K562 (cell line): ENCODE results near the gene KATNAL1. TPM values are rescaled to one million over a fixed set of nuclear protein-coding genes. Genes with fewer than 3 reads are reported as not detected.

Source experiments
- BRD9 ChIP-seq: fragments of 450-650 bp; IDR thresholded peaks from 2 replicates; pipeline ENCODE4 v1.6.1; 2018; ENCODE audit warnings: low read depth; ENCODE audit not compliant: partially characterized antibody
- BRF1 ChIP-seq: IDR thresholded peaks from 3 replicates; pipeline ENCODE4 v1.6.1; 2011; ENCODE audit warnings: borderline replicate concordance, mild to moderate bottlenecking; ENCODE audit not compliant: insufficient read length; ENCODE audit errors: extremely low read depth
- CBFA2T3 ChIP-seq: fragments of 450-650 bp; IDR thresholded peaks from 2 replicates; pipeline ENCODE4 v1.6.1; 2017
- CC2D1A ChIP-seq: fragments of 450-650 bp; IDR thresholded peaks from 2 replicates; pipeline ENCODE4 v1.6.1; 2017; ENCODE audit warnings: mild to moderate bottlenecking
- CEBPG ChIP-seq, 3 experiments: fragments of 200-800 bp in 1 of 3; sonication (Bioruptor generic) in 1 of 3; sonication (generic) in 1 of 3; formaldehyde crosslinking in 1 of 3; IDR thresholded peaks in 2 of 3; conservative IDR thresholded peaks in 1 of 3; 2 replicates each; pipeline versions ENCODE4 v1.6.1 to v1.8.0; 2016 to 2022; ENCODE audit warnings: missing compliant biosample characterization in 2 of 3, missing genetic modification characterization in 2 of 3, mild to moderate bottlenecking in 1 of 3, missing genetic modification reagents in 1 of 3
- CHD4 ChIP-seq: fragments of 200-600 bp; sonication (generic); IDR thresholded peaks from 3 replicates; pipeline ENCODE4 v1.6.1; 2012; ENCODE audit warnings: low read depth, mild to moderate bottlenecking, mixed read lengths, low read length, inconsistent platforms; ENCODE audit not compliant: insufficient read depth, insufficient replicate concordance, poor library complexity, severe bottlenecking
- CXXC5 ChIP-seq: fragments of 250-450 bp; sonication (Bioruptor Pico); IDR thresholded peaks from 2 replicates; pipeline ENCODE4 v1.8.0; 2022; ENCODE audit warnings: inconsistent platforms, mild to moderate bottlenecking, moderate library complexity
- DPF2 ChIP-seq: fragments of 450-650 bp; IDR thresholded peaks from 2 replicates; pipeline ENCODE4 v1.6.1; 2016
- EP400 ChIP-seq: fragments of 450-650 bp; IDR thresholded peaks from 2 replicates; pipeline ENCODE4 v1.6.1; 2017; ENCODE audit warnings: antibody characterized with exemption, mild to moderate bottlenecking, moderate library complexity
- FOXJ3 ChIP-seq: sonication (generic); formaldehyde crosslinking; IDR thresholded peaks from 2 replicates; pipeline ENCODE4 v1.4.0; 2020; ENCODE audit warnings: mild to moderate bottlenecking, missing genetic modification reagents
- FUS ChIP-seq: fragments of 200-400 bp; formaldehyde crosslinking; optimal IDR thresholded peaks from 2 replicates; pipeline ENCODE3; 2017; ENCODE audit warnings: low read depth, low read length
- GTF2F1 ChIP-seq: IDR thresholded peaks from 2 replicates; pipeline ENCODE4 v1.6.1; 2011; ENCODE audit warnings: low read depth, low read length, improper control_type of control experiment
- HDGF ChIP-seq: fragments of 450-650 bp; IDR thresholded peaks from 2 replicates; pipeline ENCODE4 v1.6.1; 2016
- HMGN3 ChIP-seq: IDR thresholded peaks from 2 replicates; pipeline ENCODE4 v1.6.1; 2011; ENCODE audit warnings: borderline replicate concordance, low read depth, mild to moderate bottlenecking, mixed read lengths, low read length; ENCODE audit not compliant: insufficient read length; ENCODE audit errors: extremely low read depth
- KDM1A ChIP-seq, 2 experiments: fragments of 450-650 bp; IDR thresholded peaks; 2 replicates each; pipeline ENCODE4 v1.6.1; 2016; ENCODE audit warnings: mild to moderate bottlenecking in 2 of 2
- KDM4B ChIP-seq, 2 experiments: fragments of 450-650 bp in 1 of 2; sonication (generic) in 1 of 2; IDR thresholded peaks; 2 replicates each; pipeline ENCODE4 v1.6.1; 2016 to 2017; ENCODE audit warnings: borderline replicate concordance in 2 of 2, antibody characterized with exemption in 1 of 2, low read depth in 1 of 2, mild to moderate bottlenecking in 1 of 2
- MCM5 ChIP-seq: fragments of 450-650 bp; IDR thresholded peaks from 2 replicates; pipeline ENCODE4 v1.6.1; 2016; ENCODE audit warnings: low read depth
- MEIS2 ChIP-seq: fragments of 450-650 bp; IDR thresholded peaks from 2 replicates; pipeline ENCODE4 v1.6.1; 2014; ENCODE audit warnings: mild to moderate bottlenecking; ENCODE audit not compliant: partially characterized antibody
- MTF1 ChIP-seq: fragments of 250-450 bp; sonication (Bioruptor Pico); IDR thresholded peaks from 2 replicates; pipeline ENCODE4 v1.9.0; 2021; ENCODE audit warnings: moderate library complexity, mild to moderate bottlenecking, inconsistent platforms, borderline replicate concordance
- PPARD ChIP-seq: fragments of 250-450 bp; sonication (Bioruptor Pico); IDR thresholded peaks from 2 replicates; pipeline ENCODE4 v1.8.0; 2022; ENCODE audit warnings: inconsistent platforms, mild to moderate bottlenecking, moderate library complexity
- PRMT5 ChIP-seq: sonication (generic); formaldehyde crosslinking; IDR thresholded peaks from 2 replicates; pipeline ENCODE4 v1.5.0; 2020; ENCODE audit warnings: missing genetic modification reagents
- RNF2 ChIP-seq: sonication (generic); IDR thresholded peaks from 2 replicates; pipeline ENCODE4 v1.6.1; 2016
- TEAD2 ChIP-seq: fragments of 450-650 bp; IDR thresholded peaks from 2 replicates; pipeline ENCODE4 v1.6.1; 2016; ENCODE audit warnings: missing genetic modification characterization, control low read depth, missing compliant biosample characterization
- ZBTB1 ChIP-seq: sonication (generic); formaldehyde crosslinking; IDR thresholded peaks from 2 replicates; pipeline ENCODE4 v1.8.1; 2023; ENCODE audit warnings: missing genetic modification reagents, low read depth, mild to moderate bottlenecking, borderline replicate concordance
- ZNF347 ChIP-seq: fragments of 450-650 bp; formaldehyde crosslinking; IDR thresholded peaks from 2 replicates; pipeline ENCODE4 v1.4.0; 2020; ENCODE audit warnings: low read depth, mild to moderate bottlenecking, moderate library complexity
- ZNF436 ChIP-seq: fragments of 250-450, 450-650 bp; sonication (Bioruptor Pico); formaldehyde crosslinking; IDR thresholded peaks from 2 replicates; pipeline ENCODE4 v1.7.0; 2020; ENCODE audit warnings: mild to moderate bottlenecking
- ZNF778 ChIP-seq: fragments of 450-650 bp; formaldehyde crosslinking; IDR thresholded peaks from 2 replicates; pipeline ENCODE4 v1.4.0; 2020; ENCODE audit warnings: mild to moderate bottlenecking, moderate library complexity
- polyA plus RNA-seq, 8 experiments: library from polyadenylated mRNA; depleted of rRNA in 4 of 8; stranded (reverse) in 5 of 8; unstranded in 3 of 8; fragments of >200 nt; fragmentation: Nextera tagmentation in 2 of 8; fragmentation: Illumina TruSeq in 1 of 8; extraction: Ambion mirVana in 2 of 8; extraction: Trizol in 1 of 8; gene quantifications; 2 replicates each; pipeline versions ENCODE4 v1.2.1 to v1.2.3, GENCODE V29; 2011 to 2014; ENCODE audit warnings: inconsistent platforms in 1 of 8, missing spikeins in 1 of 8
- total RNA-seq, 7 experiments: library from RNA; depleted of rRNA in 6 of 7; stranded (reverse); fragments of >200 nt in 6 of 7; fragmentation: Illumina TruSeq in 2 of 7; extraction: Trizol in 2 of 7; gene quantifications; 2 replicates each; pipeline versions ENCODE4 v1.2.1 to v1.2.3, GENCODE V29; 2011 to 2021; ENCODE audit warnings: low replicate concordance in 1 of 7
- TF ChIP-seq, protein P1 (sequence below): fragments of 250-450 bp; sonication (Bioruptor Pico); IDR thresholded peaks from 2 replicates; pipeline ENCODE4 v1.5.0; 2021; ENCODE audit warnings: mild to moderate bottlenecking, moderate library complexity
- TF ChIP-seq, protein P2 (sequence below): sonication (generic); formaldehyde crosslinking; IDR thresholded peaks from 2 replicates; pipeline ENCODE4 v1.9.0; 2022; ENCODE audit warnings: mild to moderate bottlenecking, missing genetic modification reagents

Gene KATNAL1
- total and polyA plus RNA-seq, 9 of the 15 experiments (the other 6 are each of a cell fraction or from before 2014, with no cell fraction given) = 2.5 to 8.2 (median 5.5) TPM

DNA sequence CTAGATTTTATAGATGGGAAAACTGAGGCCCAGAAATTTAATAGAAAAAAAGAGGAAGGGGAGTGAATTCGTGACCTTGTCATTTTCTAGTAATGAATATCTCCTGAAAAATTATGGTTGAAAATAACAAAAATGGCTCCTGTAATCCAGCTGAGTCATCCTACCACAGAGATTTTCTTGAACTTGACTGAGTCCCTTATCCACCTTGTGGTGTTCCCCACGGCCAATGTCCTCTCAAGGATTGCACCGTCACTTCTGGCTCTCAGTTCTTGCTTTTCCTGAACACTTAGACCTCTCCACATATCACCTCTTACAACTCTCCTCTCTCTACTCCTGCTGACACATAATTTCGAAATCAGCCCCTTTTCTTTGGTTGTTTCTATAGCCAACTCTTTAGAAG is 1.2 kb upstream of the KATNAL1 start (continued):
- TF ChIP-seq, protein P1, sequence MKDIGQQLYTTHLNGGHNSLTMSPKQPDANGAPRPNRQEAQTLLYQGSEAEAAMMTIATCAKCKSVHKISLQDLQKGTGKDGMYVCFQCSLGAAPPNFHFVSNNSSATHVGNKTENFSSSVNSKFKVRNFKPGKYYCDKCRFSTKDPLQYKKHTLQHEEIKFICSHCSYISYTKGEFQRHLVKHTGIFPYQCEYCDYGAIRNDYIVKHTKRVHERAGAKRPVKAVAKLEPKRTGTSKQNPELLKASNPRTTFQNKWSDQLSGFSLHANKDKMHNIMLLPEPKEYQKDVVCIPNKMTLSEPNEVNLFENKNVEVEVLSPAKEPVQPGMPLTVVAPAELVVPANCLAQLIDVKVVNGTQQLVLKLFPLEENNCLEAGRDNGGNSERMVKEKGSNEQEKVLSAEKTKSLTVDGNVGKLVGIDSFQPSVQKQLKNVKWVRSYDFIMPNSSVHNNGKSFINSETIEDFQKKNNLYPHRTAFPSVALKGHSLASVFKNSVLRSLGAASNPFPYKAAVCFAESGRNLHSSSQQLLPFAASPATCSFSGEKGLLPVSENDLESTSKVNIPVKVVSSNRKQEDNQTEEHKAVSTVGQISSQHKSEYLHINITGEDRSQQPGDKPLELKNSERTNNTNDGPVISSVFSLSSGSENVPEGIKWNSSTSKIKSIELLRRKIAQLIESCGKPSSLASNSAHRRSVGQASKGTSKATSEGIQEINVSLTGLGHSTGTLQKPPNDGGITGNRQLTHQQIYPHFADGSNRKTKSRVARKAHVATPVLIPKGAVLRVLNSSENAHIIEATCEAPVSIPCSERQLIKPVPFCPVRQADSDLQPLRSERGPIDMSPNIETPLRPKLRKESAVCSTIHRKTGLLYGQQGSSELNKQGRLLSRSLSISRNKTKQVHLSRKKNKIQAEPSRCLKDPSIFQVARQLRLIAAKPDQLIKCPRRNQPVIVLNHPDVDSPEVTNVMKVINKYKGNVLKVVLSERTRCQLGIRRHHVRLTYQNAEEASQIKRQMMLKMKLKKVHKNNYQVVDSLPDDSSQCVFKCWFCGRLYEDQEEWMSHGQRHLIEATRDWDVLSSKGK (CRISPR knock-in tag) = no peak
- TF ChIP-seq PPARD = no peak
- peak; percentile 15 for TF ChIP-seq MEIS2
- no peak for TF ChIP-seq FUS
- no peak for TF ChIP-seq BRD9
- TF ChIP-seq TEAD2 = no peak
- no peak for TF ChIP-seq CC2D1A
- TF ChIP-seq DPF2 = peak; percentile 76
- no peak for TF ChIP-seq HDGF
- TF ChIP-seq KDM4B (IDR thresholded peaks at IDR 0.05; ENCODE audit: borderline replicate concordance in 2 of 2, low read depth in 1 of 2) = no peak
- no peak for TF ChIP-seq ZBTB1 (CRISPR knock-in tag)
- TF ChIP-seq EP400 = peak; percentile 43
- no peak for TF ChIP-seq CEBPG (CRISPR knock-in tag; IDR thresholded peaks at IDR 0.05)
- TF ChIP-seq CEBPG (tag; conservative IDR thresholded peaks at IDR 0.05 in 1 of 2, IDR thresholded peaks at IDR 0.05 in 1 of 2) = peak in 1 of 2 experiments; percentile 41; a peak in 2 of 4 replicates
- no peak for TF ChIP-seq RNF2
- no peak for TF ChIP-seq PRMT5
- no peak for TF ChIP-seq ZNF778 (CRISPR knock-in tag)
- no peak for TF ChIP-seq MTF1 (CRISPR knock-in tag)
- TF ChIP-seq HMGN3 = no peak
- TF ChIP-seq GTF2F1 = no peak
- no peak for TF ChIP-seq BRF1
- TF ChIP-seq ZNF347 (CRISPR knock-in tag) = no peak
- TF ChIP-seq KDM1A (IDR thresholded peaks at IDR 0.05) = peak; percentile 58 to 60; a peak in 3 of 4 replicates
- TF ChIP-seq MCM5 = no peak
- TF ChIP-seq CBFA2T3 = peak; percentile 20; the same call in 1 of the 2 replicates
- TF ChIP-seq CXXC5 (CRISPR knock-in tag) = 0 out of 2 replicates have a peak, but pooled peaks have one; percentile 10
- TF ChIP-seq, protein P2, sequence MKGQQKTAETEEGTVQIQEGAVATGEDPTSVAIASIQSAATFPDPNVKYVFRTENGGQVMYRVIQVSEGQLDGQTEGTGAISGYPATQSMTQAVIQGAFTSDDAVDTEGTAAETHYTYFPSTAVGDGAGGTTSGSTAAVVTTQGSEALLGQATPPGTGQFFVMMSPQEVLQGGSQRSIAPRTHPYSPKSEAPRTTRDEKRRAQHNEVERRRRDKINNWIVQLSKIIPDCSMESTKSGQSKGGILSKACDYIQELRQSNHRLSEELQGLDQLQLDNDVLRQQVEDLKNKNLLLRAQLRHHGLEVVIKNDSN (CRISPR knock-in tag) = no peak
- TF ChIP-seq ZNF436 = no peak
- no peak for TF ChIP-seq FOXJ3 (CRISPR knock-in tag)
- no peak for TF ChIP-seq CHD4
